Activated CD8-positive, alpha-beta T cell treated with anti-CD3 and anti-CD28 coated beads, Interleukin-2, amount 10 ng/mL, durations not matched to agents 7 days and 5 days (primary cell): Measurements from ENCODE around the gene RIPOR1. TPM values are rescaled to one million over a fixed set of nuclear protein-coding genes. Genes with fewer than 3 reads are reported as not detected.
A peak's percentile ranks its signal among the peaks of the same experiment; 100 is the strongest.

Experiments used
- ATAC-seq: fragments of 150-1000 bp; cut with Tn5 transposase; one replicate; pipeline ENCODE4 v1.10.0; 2021; ENCODE audit warnings: moderate library complexity
- CTCF ChIA-PET: fragments of 350-600 bp; sonication (Branson Sonifier 250); formaldehyde crosslinking; loops from one replicate; lab custom pipeline; 2021; ENCODE audit warnings: antibody characterized with exemption; lab: Charles Lee
- POLR2A ChIA-PET: fragments of 350-600 bp; sonication (Branson Sonifier 250); formaldehyde crosslinking; loops from one replicate; lab custom pipeline; 2021; ENCODE audit warnings: antibody characterized with exemption; lab: Charles Lee
- DNase-seq: peaks from one replicate; pipeline ENCODE4 v3.0.0-alpha.2; 2020
- H3K27ac Mint-ChIP-seq: one replicate; pipeline ENCODE4 v1.8.0; 2021; ENCODE audit warnings: mild to moderate bottlenecking, mixed read lengths
- H3K27me3 Mint-ChIP-seq: one replicate; pipeline ENCODE4 v1.8.0; 2021; ENCODE audit warnings: low read depth, mixed read lengths
- H3K36me3 Mint-ChIP-seq: one replicate; pipeline ENCODE4 v1.8.0; 2021; ENCODE audit warnings: low read depth, mixed read lengths
- H3K4me1 Mint-ChIP-seq: one replicate; pipeline ENCODE4 v1.8.0; 2021; ENCODE audit warnings: low read depth, mixed read lengths
- H3K4me3 Mint-ChIP-seq: one replicate; pipeline ENCODE4 v1.8.0; 2021; ENCODE audit warnings: mild to moderate bottlenecking, mixed read lengths
- H3K9me3 Mint-ChIP-seq: one replicate; pipeline ENCODE4 v1.8.0; 2022; ENCODE audit warnings: mixed read lengths; ENCODE audit not compliant: insufficient read depth
- total RNA-seq, 2 experiments: library from RNA; stranded (reverse); gene quantifications; one replicate each; pipeline ENCODE4 v1.2.3, GENCODE V29; 2021

The RIPOR1 gene
- total RNA-seq, 2 experiments from 2014 or later, result 10.6 to 13.7 TPM

GRCh38 chr16:67540756-67541155, 12.1 kb downstream of the RIPOR1 start:
- no peak for ATAC-seq
- Mint-ChIP-seq H3K27me3 (peaks cover 13% of the 10 kb centered on the region), H3K4me1 (peaks cover 30% of the 10 kb centered on the region), H3K9me3 (no peaks in the 10 kb centered on the region), H3K36me3 (peaks cover 12% of the 10 kb centered on the region), H3K4me3 (no peak overlapping the region), H3K27ac (no peak overlapping the region)
- DNase-seq, result no peak
- POLR2A ChIA-PET, result interaction anchor here (0.6 to 1.4 kb wide), 3 partner anchors 21 to 155 kb away, joined by 3 to 4 read pairs (median 4); partner anchors contain the start of gene CTCF
- CTCF ChIA-PET, result interaction anchor here (0.8 to 2.2 kb wide), 4 partner anchors 20 to 104 kb away, joined by 3 to 10 read pairs (median 6); partner anchors contain the start of genes CARMIL2 and CTCF

DNA sequence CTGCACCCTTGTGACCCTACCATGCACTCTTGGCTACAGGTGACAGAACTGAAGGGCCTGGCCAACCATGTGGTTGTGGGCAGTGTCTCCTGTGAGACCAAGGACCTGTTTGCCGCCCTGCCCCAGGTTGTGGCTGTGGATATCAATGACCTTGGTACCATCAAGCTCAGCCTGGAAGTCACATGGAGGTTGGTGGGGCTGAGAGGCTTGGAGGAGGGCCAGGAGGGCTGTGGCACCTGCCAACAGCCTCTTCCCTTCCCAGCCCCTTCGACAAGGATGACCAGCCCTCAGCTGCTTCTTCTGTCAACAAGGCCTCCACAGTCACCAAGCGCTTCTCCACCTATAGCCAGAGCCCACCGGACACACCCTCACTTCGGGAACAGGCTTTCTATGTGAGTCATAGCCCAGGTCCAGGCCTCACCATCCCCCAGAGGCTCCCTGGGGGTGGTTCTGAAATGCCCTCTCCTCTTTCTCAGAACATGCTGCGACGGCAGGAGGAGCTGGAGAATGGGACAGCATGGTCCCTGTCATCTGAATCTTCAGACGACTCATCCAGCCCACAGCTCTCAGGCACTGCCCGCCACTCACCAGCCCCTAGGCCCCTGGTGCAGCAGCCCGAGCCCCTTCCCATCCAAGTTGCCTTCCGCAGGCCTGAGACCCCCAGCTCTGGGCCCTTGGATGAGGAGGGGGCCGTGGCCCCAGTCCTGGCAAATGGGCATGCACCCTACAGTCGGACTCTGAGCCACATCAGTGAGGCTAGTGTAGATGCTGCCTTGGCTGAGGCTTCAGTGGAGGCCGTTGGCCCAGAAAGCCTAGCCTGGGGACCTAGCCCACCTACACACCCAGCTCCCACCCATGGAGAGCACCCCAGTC, 13.0 kb downstream of the RIPOR1 start:
- CTCF ChIA-PET, result interaction anchor here (0.9 to 2.2 kb wide), 5 partner anchors 21 to 126 kb away, joined by 3 to 10 read pairs (median 4); partner anchors contain the start of genes CARMIL2 and CTCF
- H3K9me3 Mint-ChIP-seq, result no peaks in the 10 kb centered on the region

DNA sequence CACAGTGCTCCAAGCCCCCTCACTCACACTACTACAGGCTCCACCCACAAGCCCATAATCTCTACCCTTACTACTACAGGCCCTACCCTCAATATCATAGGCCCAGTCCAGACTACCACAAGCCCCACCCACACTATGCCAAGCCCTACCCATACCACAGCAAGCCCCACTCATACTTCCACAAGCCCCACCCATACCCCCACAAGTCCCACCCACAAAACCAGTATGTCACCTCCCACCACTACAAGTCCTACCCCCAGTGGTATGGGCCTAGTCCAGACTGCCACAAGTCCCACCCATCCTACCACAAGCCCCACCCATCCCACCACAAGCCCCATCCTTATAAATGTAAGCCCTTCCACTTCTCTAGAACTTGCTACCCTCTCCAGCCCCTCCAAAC, 13.8 kb downstream of the RIPOR1 start:
- peak; percentile 88 for ATAC-seq
- Mint-ChIP-seq H3K4me3 (no peak overlapping the region), H3K4me1 (peaks cover 35% of the 10 kb centered on the region), H3K9me3 (no peaks in the 10 kb centered on the region), H3K27me3 (no peaks in the 10 kb centered on the region), H3K27ac (peak overlapping the region; percentile 61), H3K36me3 (peaks cover 10% of the 10 kb centered on the region)
- peak; percentile 94 for DNase-seq
- POLR2A ChIA-PET, result interaction anchor here (1.6 kb wide), 1 partner anchor 117 kb away, joined by 7 read pairs; the partner anchor contains the start of genes ACD and PARD6A
- CTCF ChIA-PET, result interaction anchor here (1.3 to 6.4 kb wide), 3 partner anchors 20 to 125 kb away, joined by 4 to 245 read pairs (median 7); partner anchors contain the start of genes CARMIL2 and CTCF

More for the DNA sequence above, 13.0 kb downstream of the RIPOR1 start:
- peaks cover 11% of the 10 kb centered on the region for H3K36me3 Mint-ChIP-seq
- H3K27me3 Mint-ChIP-seq, result peaks cover 4% of the 10 kb centered on the region
- H3K27ac Mint-ChIP-seq, result peak overlapping the region; percentile 61
- DNase-seq (no peak), ATAC-seq (no peak)
- H3K4me1 Mint-ChIP-seq, result peaks cover 33% of the 10 kb centered on the region
- POLR2A ChIA-PET, result interaction anchor here (0.6 to 1.6 kb wide), 5 partner anchors 20 to 154 kb away, joined by 3 to 7 read pairs (median 4); partner anchors contain the start of genes ACD, ATP6V0D1, CTCF and PARD6A
- H3K4me3 Mint-ChIP-seq, result no peak overlapping the region

DNA sequence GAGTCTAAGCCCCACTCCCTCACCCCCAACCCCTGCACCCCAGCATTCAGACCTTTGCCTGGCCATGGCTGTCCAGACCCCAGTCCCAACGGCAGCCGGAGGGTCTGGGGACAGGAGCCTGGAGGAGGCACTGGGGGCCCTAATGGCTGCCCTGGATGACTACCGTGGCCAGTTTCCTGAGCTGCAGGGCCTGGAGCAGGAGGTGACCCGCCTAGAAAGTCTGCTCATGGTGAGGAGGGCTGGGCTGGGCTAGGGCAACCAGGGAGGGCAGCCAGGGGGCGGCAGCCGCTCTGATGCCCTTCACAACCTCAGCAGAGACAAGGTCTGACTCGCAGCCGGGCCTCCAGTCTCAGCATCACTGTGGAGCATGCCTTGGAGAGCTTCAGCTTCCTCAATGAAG, 14.4 kb downstream of the RIPOR1 start:
- Mint-ChIP-seq H3K4me1 (peaks cover 41% of the 10 kb centered on the region), H3K36me3 (peaks cover 10% of the 10 kb centered on the region), H3K9me3 (no peaks in the 10 kb centered on the region), H3K27ac (no peak overlapping the region), H3K4me3 (no peak overlapping the region), H3K27me3 (no peaks in the 10 kb centered on the region)
- DNase-seq (no peak), ATAC-seq (no peak)
- CTCF ChIA-PET, result interaction anchor here (1.0 to 6.4 kb wide), 5 partner anchors 13 to 124 kb away, joined by 4 to 296 read pairs (median 10); partner anchors contain the start of genes C16orf86, CARMIL2, CTCF and ENKD1
- POLR2A ChIA-PET, result interaction anchor here (1.6 to 6.1 kb wide), 3 partner anchors 19 to 117 kb away, joined by 7 to 117 read pairs (median 53); partner anchors contain the start of genes ACD, CARMIL2, CTCF and PARD6A

GRCh38 chr16:67543582-67543981, 15.0 kb downstream of the RIPOR1 start:
- H3K36me3 Mint-ChIP-seq, result peaks cover 10% of the 10 kb centered on the region
- DNase-seq (no peak), ATAC-seq (no peak)
- peak overlapping the region; percentile 12 for H3K27ac Mint-ChIP-seq
- no peaks in the 10 kb centered on the region for H3K9me3 Mint-ChIP-seq
- ChIA-PET POLR2A (interaction anchor here (1.0 to 6.1 kb wide), 3 partner anchors 18 to 101 kb away, joined by 3 to 117 read pairs (median 53); partner anchors contain the start of genes CARMIL2 and CTCF), CTCF (interaction anchor here (1.0 to 6.4 kb wide), 5 partner anchors 12 to 124 kb away, joined by 4 to 296 read pairs (median 10); partner anchors contain the start of genes C16orf86, CARMIL2, CTCF and ENKD1)
- peaks cover 46% of the 10 kb centered on the region for H3K4me1 Mint-ChIP-seq
- no peak overlapping the region for H3K4me3 Mint-ChIP-seq
- no peaks in the 10 kb centered on the region for H3K27me3 Mint-ChIP-seq

GRCh38 chr16:67544329-67544841, 15.8 kb downstream of the RIPOR1 start:
- Mint-ChIP-seq H3K27ac (peak overlapping the region; percentile 46), H3K27me3 (no peaks in the 10 kb centered on the region), H3K4me1 (peaks cover 49% of the 10 kb centered on the region), H3K9me3 (no peaks in the 10 kb centered on the region), H3K4me3 (no peak overlapping the region), H3K36me3 (peaks cover 10% of the 10 kb centered on the region)
- DNase-seq, result no peak
- ChIA-PET CTCF (interaction anchor here (1.5 to 6.4 kb wide), 6 partner anchors 11 to 123 kb away, joined by 5 to 296 read pairs (median 48); partner anchors contain the start of genes C16orf86, CARMIL2, CTCF and ENKD1), POLR2A (interaction anchor here (0.5 to 6.1 kb wide), 4 partner anchors 17 to 100 kb away, joined by 3 to 117 read pairs (median 28); partner anchors contain the start of genes CARMIL2 and CTCF)
- no peak for ATAC-seq

DNA sequence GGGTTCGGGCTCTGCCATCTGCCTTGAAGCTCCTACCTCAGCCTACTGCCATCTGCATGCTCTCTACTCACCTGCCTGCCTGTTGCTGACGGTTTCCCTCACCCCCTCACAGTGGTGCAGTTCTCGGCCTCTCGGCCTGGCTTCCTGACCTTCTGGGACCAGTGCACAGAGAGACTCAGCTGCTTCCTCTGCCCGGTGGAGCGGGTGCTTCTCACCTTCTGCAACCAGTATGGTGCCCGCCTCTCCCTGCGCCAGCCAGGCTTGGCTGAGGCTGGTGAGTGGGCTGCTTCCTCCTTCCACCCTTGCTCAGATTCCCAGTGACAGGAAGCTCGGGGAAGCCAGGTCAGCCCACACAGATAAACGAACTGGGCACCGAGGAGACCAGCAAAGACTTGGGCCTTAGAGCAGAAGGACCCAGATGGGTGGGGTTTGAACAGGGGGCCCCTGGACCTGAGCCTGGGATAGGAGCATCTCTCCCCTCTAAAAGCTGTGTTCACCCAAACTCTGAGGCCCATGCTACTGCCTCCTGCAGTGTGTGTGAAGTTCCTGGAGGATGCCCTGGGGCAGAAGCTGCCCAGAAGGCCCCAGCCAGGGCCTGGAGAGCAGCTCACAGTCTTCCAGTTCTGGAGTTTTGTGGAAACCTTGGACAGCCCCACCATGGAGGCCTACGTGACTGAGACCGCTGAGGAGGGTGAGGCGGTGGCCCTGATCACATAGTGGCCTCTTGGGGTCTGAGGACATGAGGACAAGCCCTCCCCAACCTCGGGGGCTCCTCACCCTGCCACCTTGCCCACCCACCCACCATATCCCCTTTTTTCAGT, 16.4 kb downstream of the RIPOR1 start:
- DNase-seq, result no peak
- Mint-ChIP-seq H3K9me3 (no peaks in the 10 kb centered on the region), H3K27ac (no peak overlapping the region), H3K36me3 (peaks cover 10% of the 10 kb centered on the region), H3K4me3 (no peak overlapping the region), H3K4me1 (peaks cover 52% of the 10 kb centered on the region), H3K27me3 (no peaks in the 10 kb centered on the region)
- no peak for ATAC-seq
- ChIA-PET POLR2A (interaction anchor here (0.5 to 6.1 kb wide), 3 partner anchors 17 to 100 kb away, joined by 3 to 117 read pairs (median 53); partner anchors contain the start of genes CARMIL2 and CTCF), CTCF (interaction anchor here (0.6 to 6.4 kb wide), 7 partner anchors 10 to 1372 kb away, joined by 3 to 296 read pairs (median 10); partner anchors contain the start of genes C16orf86, CARMIL2, CTCF and ENKD1)

DNA sequence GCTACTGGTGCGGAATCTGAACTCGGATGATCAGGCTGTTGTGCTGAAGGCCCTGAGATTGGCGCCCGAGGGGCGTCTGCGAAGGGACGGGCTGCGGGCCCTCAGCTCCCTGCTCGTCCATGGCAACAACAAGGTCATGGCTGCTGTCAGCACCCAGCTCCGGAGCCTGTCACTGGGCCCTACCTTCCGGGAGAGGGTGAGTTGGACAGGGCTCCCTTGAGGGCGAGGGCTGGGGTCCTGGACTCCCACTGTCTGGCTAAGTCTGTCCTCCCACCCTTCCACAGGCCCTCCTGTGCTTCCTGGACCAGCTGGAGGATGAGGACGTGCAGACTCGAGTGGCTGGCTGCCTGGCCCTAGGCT, 17.0 kb downstream of the RIPOR1 start:
- Mint-ChIP-seq H3K4me1 (peaks cover 53% of the 10 kb centered on the region), H3K4me3 (no peak overlapping the region), H3K36me3 (peaks cover 10% of the 10 kb centered on the region), H3K9me3 (no peaks in the 10 kb centered on the region), H3K27ac (no peak overlapping the region), H3K27me3 (no peaks in the 10 kb centered on the region)
- DNase-seq, result no peak
- POLR2A ChIA-PET, result interaction anchor here (5.8 to 6.1 kb wide), 2 partner anchors 16 to 99 kb away, joined by 53 to 117 read pairs; partner anchors contain the start of genes CARMIL2 and CTCF
- no peak for ATAC-seq
- CTCF ChIA-PET, result interaction anchor here (0.6 to 6.4 kb wide), 6 partner anchors 10 to 1371 kb away, joined by 3 to 296 read pairs (median 48); partner anchors contain the start of genes C16orf86, CARMIL2, CTCF and ENKD1

GRCh38 chr16:67546091-67546501, 17.5 kb downstream of the RIPOR1 start:
- POLR2A ChIA-PET, result interaction anchor here (1.7 to 6.1 kb wide), 4 partner anchors 8 to 99 kb away, joined by 5 to 117 read pairs (median 32); partner anchors contain the start of genes CARMIL2 and CTCF
- H3K36me3 Mint-ChIP-seq, result peaks cover 10% of the 10 kb centered on the region

More at GRCh38 chr16:67546091-67546501, 17.5 kb downstream of the RIPOR1 start:
- CTCF ChIA-PET, result interaction anchor here (1.2 to 6.4 kb wide), 8 partner anchors 9 to 123 kb away, joined by 3 to 296 read pairs (median 64); partner anchors contain the start of genes ATP6V0D1, C16orf86, CARMIL2 and CTCF
- no peaks in the 10 kb centered on the region for H3K27me3 Mint-ChIP-seq
- peaks cover 53% of the 10 kb centered on the region for H3K4me1 Mint-ChIP-seq
- DNase-seq (no peak), ATAC-seq (no peak)
- peak overlapping the region; percentile 99 for H3K27ac Mint-ChIP-seq
- H3K9me3 Mint-ChIP-seq, result no peaks in the 10 kb centered on the region
- no peak overlapping the region for H3K4me3 Mint-ChIP-seq
